ES-I3 (cell line): ENCODE data around the gene SASH1.

Experiments used
- H3K36me3 ChIP-seq: 2 replicates; pipeline ENCODE4 v1.6.1; 2013; ENCODE audit warnings: mild to moderate bottlenecking, low read length, control low read depth, moderate library complexity; ENCODE audit not compliant: insufficient read depth
- H3K4me1 ChIP-seq: 2 replicates; pipeline ENCODE4 v1.6.1; 2013; ENCODE audit warnings: mild to moderate bottlenecking, control low read depth, low read length; ENCODE audit not compliant: insufficient read depth
- H3K9ac ChIP-seq: 2 replicates; pipeline ENCODE4 v1.6.1; 2013; ENCODE audit warnings: low read depth, mild to moderate bottlenecking, low read length, moderate library complexity
- H3K9me3 ChIP-seq: 2 replicates; pipeline ENCODE4 v1.6.1; 2013; ENCODE audit warnings: mild to moderate bottlenecking, low read length, moderate library complexity; ENCODE audit not compliant: control insufficient read depth, insufficient read depth

SASH1 gene

DNA sequence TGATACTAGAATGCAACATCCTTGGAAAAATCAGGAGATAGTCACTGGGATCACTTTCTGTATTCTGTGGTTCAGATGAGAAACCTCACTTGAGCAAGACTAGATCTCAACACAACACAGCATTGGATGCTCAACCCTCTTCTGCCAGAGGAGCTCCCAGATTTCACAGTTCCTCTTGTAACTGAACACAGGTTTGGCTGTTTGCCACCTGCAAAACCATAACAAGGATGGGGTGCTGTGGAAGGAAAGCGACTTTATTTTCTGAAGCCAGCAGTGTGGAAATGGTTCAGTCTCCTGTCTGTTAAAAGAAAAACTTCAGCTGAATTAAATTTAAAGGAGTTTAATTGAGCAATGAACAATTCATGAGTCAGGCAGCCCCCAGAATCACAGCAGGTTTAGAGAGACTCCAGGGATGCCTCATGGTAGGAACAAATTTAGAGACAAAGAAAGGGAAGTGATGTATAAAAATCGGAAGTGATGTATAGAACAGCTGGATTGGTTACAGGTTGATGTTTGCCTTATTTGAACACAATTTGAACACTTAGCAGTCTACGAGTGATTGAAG, 254.3 kb downstream of the SASH1 start:
- H3K4me1 ChIP-seq = peaks cover 16% of the 10 kb centered on the region
- no peaks in the 10 kb centered on the region for H3K36me3 ChIP-seq
- peaks cover 4% of the 10 kb centered on the region for H3K9me3 ChIP-seq
- H3K9ac ChIP-seq = no peak overlapping the region

GRCh38 chr6:148598724-148599123, 256.1 kb downstream of the SASH1 start:
- H3K9me3 ChIP-seq = peaks cover 6% of the 10 kb centered on the region
- peaks cover 2% of the 10 kb centered on the region; the same call in 1 of the 2 replicates for H3K36me3 ChIP-seq
- no peak overlapping the region for H3K9ac ChIP-seq
- H3K4me1 ChIP-seq = peaks cover 16% of the 10 kb centered on the region

DNA sequence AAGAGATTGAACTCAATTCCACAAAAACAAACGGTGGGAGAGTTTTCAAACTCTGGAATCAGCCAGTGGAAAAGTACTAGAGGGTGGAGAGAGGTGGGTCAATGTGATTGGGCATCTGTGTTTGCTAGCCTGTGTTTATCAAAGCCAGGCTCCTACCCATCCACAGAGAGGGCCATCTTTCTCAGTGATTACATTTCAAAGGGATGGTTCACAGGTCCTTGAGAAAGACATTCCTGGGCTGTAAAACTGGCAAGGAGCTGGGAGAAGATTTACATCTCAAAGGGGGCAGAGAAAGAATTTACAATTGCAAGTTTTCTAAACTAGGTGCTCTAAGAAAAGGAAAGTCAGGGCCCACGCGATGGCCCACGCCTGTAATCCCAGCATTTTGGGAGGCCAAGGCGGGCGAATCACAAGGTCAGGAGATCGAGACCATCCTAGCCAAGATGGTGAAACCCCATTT, 257.4 kb downstream of the SASH1 start:
- Histone ChIP-seq H3K9ac (no peak overlapping the region), H3K4me1 (peaks cover 16% of the 10 kb centered on the region)

More for the DNA sequence above, 257.4 kb downstream of the SASH1 start:
- H3K9me3 ChIP-seq = peaks cover 6% of the 10 kb centered on the region
- peaks cover 2% of the 10 kb centered on the region; the same call in 1 of the 2 replicates for H3K36me3 ChIP-seq
